NK-92 (cell line): Measurements from ENCODE around the gene GRAMD2A.

ENCODE experiments used
- DNase-seq: peaks from one replicate; lab custom pipeline; 2025; ENCODE audit not compliant: unreplicated experiment; lab: John Stamatoyannopoulos, UW

The GRAMD2A gene

DNA sequence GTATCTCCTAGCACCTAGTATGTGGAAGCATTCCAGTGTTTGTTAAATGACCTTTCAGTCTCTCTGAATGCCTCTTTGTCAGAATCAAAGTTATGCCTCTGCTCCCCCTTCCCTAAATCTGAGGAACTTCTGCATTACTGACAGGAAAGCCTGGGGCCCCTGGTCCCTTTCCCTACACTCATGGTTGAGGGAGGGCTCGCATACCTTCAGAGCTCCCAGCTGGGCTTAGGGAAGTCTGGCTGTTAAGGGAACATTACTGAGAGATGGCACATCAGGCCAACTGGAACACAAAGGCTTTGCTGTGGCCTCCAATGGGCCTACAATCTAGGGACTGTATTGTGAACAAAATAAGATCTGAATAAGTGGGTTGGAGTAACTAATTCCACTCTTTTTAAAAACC is 23.1 kb upstream of the GRAMD2A start:
- no peak for DNase-seq

DNA sequence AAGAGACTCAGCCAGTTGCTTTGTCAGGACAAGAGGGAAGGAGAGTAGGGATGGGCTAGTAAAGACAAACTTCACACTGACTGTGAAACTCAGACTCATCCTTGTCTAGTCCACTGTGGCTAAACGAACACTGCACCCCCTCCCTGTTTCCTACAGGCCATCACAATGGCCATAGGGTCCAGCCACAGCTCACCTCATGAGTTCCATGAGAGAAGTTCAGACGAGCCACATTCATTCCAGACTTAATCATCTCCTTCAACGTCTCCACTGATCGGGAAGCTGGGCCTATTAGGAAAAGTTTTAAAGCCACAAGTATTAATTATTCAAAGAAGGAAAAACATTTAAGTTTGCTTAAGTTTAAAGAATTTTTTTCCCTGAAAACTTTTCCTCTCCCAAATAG is 19.6 kb upstream of the GRAMD2A start:
- no peak for DNase-seq

GRCh38 chr15:72216079-72216478 is 18.5 kb upstream of the GRAMD2A start:
- no peak for DNase-seq

- no peak for DNase-seq
These were observed 10.0 kb upstream of the GRAMD2A start for GRCh38 chr15:72207558-72208085.

- DNase-seq: no peak
These were observed 9.1 kb upstream of the GRAMD2A start for GRCh38 chr15:72206677-72207000.

GRCh38 chr15:72205896-72206676 is 8.5 kb upstream of the GRAMD2A start:
- no peak for DNase-seq

GRCh38 chr15:72205273-72205672 is 7.7 kb upstream of the GRAMD2A start:
- no peak for DNase-seq

- DNase-seq: no peak
These were observed 5.9 kb upstream of the GRAMD2A start for GRCh38 chr15:72203507-72203837.

DNA sequence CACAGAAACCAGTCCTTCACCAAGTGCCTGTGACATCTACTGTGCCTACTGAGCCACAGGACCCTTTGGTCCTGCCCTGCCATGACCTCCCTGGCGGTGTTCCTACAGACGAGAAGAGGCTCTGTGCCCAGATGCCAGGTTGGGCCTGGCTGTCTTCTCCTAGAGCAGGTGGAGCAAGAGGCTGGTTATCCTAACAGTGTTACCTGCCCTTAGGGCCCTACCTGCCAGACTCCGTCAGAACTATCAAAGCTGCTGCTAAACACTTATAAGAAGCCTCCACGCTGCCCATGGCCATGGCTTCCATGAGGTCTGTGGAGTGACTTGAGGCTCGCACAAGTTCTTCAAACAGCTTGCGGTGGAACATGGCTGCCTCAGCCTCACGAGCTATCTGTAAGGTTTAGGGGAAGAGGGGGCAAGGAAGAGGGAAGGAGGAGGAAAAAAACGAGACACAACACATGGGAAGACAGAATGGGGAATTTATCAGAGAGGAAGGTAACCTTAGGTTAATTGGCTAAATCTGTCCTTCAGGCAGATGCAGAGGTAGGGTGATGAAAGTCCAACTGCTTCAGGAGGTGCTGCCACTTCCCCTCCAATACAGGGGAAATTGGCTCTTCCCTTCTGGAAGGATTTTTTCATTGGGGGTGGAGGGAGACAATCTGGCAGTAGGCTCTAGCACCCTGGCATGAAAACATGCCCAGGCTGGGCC is 5.4 kb upstream of the GRAMD2A start:
- no peak for DNase-seq

GRCh38 chr15:72202302-72202701 is 4.7 kb upstream of the GRAMD2A start:
- no peak for DNase-seq

DNA sequence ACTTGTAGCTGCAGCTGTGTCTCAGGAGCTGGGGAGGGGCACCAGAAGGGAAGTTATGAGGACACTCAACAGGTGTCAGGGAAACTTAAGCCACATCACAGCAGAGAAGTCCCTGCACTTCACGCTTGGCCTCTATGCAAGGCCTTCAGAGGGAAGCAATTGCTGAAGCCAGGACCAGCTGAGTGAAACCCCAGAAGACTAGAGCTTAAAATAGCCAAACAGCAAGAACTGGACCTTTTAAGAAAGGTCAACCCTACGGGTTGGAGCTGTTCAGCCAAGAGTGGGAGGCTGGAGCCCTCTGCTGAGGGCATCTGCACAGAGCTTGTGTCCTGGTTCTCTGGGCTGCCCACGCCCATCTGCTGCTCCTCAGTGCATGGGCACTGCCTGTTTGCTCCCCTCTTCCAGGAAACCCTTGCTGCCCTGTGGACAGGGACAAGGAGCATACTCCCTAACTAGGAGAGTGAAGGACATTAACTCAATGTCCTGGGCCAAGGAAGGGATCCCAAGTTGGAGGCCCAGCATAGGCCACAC is 3.9 kb upstream of the GRAMD2A start:
- no peak for DNase-seq

GRCh38 chr15:72200395-72201237 is 3.0 kb upstream of the GRAMD2A start:
- no peak for DNase-seq

DNA sequence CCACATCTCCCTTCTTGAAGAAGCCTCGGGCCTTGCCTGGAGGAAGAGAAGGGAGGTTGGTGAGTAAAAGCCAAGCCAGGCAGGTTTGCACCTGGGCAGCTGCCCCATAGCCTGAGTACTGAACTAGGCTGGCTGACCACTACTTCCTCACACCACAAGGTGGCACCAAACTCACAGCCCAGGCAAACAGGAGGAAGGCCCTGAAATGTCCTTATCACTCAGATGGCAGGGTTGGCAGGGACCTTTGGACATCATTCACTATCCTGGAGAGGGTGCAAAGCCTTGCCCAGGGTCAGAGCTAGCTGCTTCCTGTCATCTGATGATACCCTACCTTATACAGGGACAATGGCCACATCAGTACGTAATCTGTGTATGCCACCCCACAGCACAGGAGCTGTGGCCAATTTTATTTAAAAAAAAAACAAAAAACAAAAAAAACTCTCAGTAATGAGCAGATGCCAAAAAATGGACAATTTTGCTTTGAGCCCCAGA is 2.2 kb upstream of the GRAMD2A start:
- no peak for DNase-seq

DNA sequence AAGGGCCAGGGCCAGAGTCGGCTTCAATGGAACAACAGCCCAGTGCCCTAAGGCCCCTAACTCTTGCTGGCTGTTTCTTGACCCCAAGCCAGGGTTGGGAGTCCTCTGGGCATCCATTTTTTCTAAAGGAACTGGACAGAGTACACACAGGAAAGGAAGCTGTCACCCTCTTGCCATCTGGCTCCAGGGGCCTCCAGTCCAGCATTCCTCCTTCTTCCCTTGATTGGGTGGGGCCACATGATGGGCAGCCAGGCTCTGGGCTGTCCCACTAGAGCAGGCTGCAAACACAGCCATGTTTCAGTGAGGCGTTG is 1.6 kb upstream of the GRAMD2A start:
- no peak for DNase-seq

DNA sequence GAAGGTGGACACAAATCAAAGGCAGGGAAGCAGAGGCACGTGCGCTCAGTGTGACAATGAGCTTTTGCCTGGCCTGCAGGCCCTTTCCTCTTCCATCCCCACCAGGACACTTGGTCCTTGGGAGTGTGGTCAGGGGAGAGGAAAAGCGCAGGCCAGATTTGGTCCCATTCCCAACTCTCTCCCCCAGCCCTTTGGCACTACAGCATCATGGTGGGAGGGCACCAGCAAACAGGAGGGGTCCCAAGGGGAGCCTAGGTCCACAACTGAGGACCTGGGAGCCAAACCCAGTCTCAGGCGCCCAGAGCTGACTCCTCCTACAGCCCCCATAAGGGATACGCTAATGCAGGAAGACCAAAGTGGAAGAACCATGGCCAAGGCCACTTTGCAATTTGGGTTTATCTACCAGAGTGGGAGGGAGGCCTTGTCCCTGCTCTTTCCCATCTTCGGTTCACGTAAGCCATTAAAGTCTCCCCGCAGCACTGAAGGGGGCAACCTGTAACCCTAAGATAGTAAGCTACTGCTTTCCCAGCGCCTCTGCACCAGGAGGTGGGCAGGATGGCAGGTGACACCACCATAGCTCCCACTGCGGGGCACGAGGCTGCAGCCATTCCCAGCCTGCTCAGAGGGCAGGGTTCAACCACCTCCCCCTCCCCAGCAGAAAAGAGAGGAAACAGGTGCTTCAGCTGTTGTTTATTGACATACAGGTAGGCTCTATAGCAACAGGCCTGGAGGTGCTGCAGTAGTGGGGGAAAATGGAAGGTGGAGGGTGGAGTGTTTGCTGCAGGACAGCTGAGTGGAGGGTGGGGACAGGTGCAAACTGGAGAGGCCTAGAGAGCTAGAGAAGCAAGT is 993 bp upstream of the GRAMD2A start:
- DNase-seq: no peak

GRCh38 chr15:72197041-72197459 is 537 bp downstream of the GRAMD2A start:
- no peak for DNase-seq

DNA sequence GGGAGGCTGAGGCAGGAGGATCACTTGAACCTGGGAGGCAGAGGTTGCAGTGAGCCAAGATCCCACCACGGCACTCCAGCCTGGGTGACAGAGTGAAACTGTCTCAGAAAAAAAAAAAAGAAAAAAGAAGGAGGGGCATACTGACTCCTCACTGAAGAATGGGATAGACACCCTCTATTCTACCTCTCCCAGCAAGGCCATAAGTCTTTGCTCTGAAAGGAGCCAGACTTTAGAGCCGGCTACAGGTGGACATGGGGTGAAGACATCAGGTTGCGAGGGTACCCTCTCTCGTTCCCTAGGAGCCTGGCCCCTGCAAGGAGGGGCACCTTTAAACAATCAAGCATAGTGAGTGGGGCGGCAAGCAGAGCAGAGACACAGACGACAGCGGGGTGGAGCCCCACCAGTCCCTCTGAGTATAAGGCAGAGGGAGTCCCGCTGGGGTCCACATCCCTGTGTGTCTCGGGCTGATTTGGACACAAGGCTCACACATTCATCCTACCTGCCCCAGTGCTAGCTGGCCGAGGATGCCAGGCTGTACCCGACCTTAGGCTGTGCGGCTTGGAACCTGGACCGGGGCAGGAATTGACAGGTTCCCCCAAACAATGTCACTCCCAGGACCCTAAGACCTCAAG is 1.1 kb downstream of the GRAMD2A start:
- DNase-seq: no peak

DNA sequence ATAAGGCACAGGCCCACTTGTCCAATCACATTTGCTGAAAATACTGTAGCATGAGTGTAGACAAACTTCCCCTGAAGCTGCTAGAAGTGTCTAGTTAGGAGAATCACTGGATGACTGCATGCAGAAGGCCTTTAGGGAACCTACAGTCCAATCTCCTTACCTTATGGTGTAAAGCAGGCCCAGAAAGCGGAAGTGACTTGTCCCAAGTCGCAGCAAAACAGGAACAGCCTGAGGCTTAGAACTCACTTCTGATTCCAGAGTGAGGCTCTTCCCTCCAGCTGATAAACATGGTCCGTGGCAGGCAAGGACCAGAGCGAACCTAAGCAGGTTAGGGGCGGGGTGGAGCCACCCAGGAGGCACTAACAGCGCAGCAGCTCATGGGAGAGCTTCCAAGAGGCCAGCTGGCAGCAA is 2.5 kb downstream of the GRAMD2A start:
- no peak for DNase-seq

DNA sequence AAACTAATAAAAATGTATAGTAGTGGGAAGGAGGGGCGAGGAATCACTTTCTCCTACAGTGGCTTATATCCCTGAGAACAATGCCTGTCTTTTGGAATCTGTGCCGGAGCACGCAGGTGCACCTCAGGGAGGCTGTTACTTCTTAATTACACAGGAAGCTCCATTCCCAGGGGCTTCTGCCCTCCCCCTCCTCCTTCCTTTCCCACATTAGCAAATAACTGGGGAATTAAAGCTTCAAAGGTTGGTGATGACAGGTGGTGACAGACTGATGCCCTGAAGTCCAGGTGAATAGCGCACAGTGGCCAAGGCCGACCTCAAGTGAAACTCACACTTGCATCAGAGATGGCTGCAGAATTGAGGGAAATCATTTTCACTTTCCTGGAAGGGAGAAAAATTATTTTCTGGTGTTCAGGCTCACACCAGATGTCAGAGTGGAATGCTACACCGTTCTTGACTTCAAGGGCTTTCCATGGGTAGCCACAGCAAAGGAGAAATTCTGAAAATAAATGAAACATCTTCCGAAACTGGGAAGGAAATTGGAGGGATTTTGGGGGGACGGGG is 3.7 kb downstream of the GRAMD2A start:
- no peak for DNase-seq

DNA sequence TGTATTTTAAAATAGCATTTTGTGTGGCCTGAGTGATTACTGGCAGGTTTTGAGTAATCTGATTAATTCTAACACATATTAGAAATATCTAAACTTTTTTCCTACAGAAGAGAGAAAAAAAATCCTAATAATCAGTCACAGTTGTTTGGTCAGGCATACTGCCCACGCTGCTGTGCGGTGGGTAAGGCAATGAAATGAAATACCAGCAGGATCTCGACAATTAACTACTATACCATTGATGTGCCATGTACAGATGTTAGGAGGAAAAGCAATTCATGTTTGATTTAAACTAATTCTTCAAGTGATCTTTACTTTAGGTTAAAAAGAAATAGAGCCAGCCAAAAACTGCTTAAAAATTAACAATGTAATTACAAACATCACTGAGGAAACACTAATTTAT is 5.2 kb downstream of the GRAMD2A start:
- no peak for DNase-seq
